ENCODE results near the gene NUDT21.

NUDT21 gene

GRCh38 chr16:56428091-56428490, 23.0 kb downstream of the NUDT21 start:
- 100% methylated on average over 1 of the region's 1 CpG for WGBS, 2 experiments
- H3K27ac ChIP-seq (ENCODE audit: insufficient read depth, low read depth, low read length, poor library complexity, severe bottlenecking) = no peak overlapping the region

GRCh38 chr16:56426585-56426984, 24.5 kb downstream of the NUDT21 start:
- Histone ChIP-seq H3K4me1 (ENCODE audit: control insufficient read depth, insufficient read depth, low read length) (peaks cover 13% of the 10 kb centered on the region), H3K27ac (ENCODE audit: insufficient read depth, low read depth, low read length, poor library complexity, severe bottlenecking) (no peak overlapping the region), H3K9me3 (ENCODE audit: control insufficient read depth, low read length) (no peaks in the 10 kb centered on the region), H3K4me3 (ENCODE audit: insufficient read depth, low read depth, low read length) (no peak overlapping the region), H3K27me3 (ENCODE audit: control insufficient read depth, insufficient read depth, low read length, poor library complexity, severe bottlenecking) (peaks cover 24% of the 10 kb centered on the region), H3K36me3 (ENCODE audit: control insufficient read depth, insufficient read depth, low read length) (no peaks in the 10 kb centered on the region)
- 93% methylated on average over 3 to 4 of the region's 4 CpGs for WGBS, 2 experiments

More at GRCh38 chr16:56428091-56428490, 23.0 kb downstream of the NUDT21 start:
- Histone ChIP-seq H3K9me3 (ENCODE audit: control insufficient read depth, low read length) (no peaks in the 10 kb centered on the region), H3K4me3 (ENCODE audit: insufficient read depth, low read depth, low read length) (no peak overlapping the region), H3K27me3 (ENCODE audit: control insufficient read depth, insufficient read depth, low read length, poor library complexity, severe bottlenecking) (peaks cover 18% of the 10 kb centered on the region), H3K36me3 (ENCODE audit: control insufficient read depth, insufficient read depth, low read length) (no peaks in the 10 kb centered on the region), H3K4me1 (ENCODE audit: control insufficient read depth, insufficient read depth, low read length) (peaks cover 8% of the 10 kb centered on the region)

- Histone ChIP-seq H3K36me3 (ENCODE audit: control insufficient read depth, insufficient read depth, low read length) (no peaks in the 10 kb centered on the region), H3K27ac (ENCODE audit: insufficient read depth, low read depth, low read length, poor library complexity, severe bottlenecking) (no peak within 1 kb of the TSS), H3K9me3 (ENCODE audit: control insufficient read depth, low read length) (no peaks in the 10 kb centered on the region), H3K27me3 (ENCODE audit: control insufficient read depth, insufficient read depth, low read length, poor library complexity, severe bottlenecking) (peaks cover 24% of the 10 kb centered on the region), H3K4me3 (ENCODE audit: insufficient read depth, low read depth, low read length) (peak within 1 kb of the TSS; percentile 79), H3K4me1 (ENCODE audit: control insufficient read depth, insufficient read depth, low read length) (peaks cover 13% of the 10 kb centered on the region)
- 1% methylated on average over 57 of the region's 57 CpGs for WGBS, 2 experiments
These were observed 25.7 kb downstream of the NUDT21 start, which contains the start of gene AMFR for GRCh38 chr16:56425439-56425832. AMFR (minus strand) TSS chr16:56425545; CDS start chr16:56425327, 218 bp downstream.

- peak overlapping the region; percentile 79 for H3K4me3 ChIP-seq (ENCODE audit: insufficient read depth, low read depth, low read length)
- 0% methylated on average over 79 of the region's 79 CpGs for WGBS, 2 experiments
- H3K27ac ChIP-seq (ENCODE audit: insufficient read depth, low read depth, low read length, poor library complexity, severe bottlenecking) = no peak overlapping the region
- peaks cover 13% of the 10 kb centered on the region for H3K4me1 ChIP-seq (ENCODE audit: control insufficient read depth, insufficient read depth, low read length)
- H3K9me3 ChIP-seq (ENCODE audit: control insufficient read depth, low read length) = no peaks in the 10 kb centered on the region
- no peaks in the 10 kb centered on the region for H3K36me3 ChIP-seq (ENCODE audit: control insufficient read depth, insufficient read depth, low read length)
- peaks cover 24% of the 10 kb centered on the region for H3K27me3 ChIP-seq (ENCODE audit: control insufficient read depth, insufficient read depth, low read length, poor library complexity, severe bottlenecking)
These were observed 26.2 kb downstream of the NUDT21 start for GRCh38 chr16:56424791-56425438.

- H3K9me3 ChIP-seq (ENCODE audit: control insufficient read depth, low read length) = no peaks in the 10 kb centered on the region
- H3K27ac ChIP-seq (ENCODE audit: insufficient read depth, low read depth, low read length, poor library complexity, severe bottlenecking) = no peak overlapping the region
- no peaks in the 10 kb centered on the region for H3K36me3 ChIP-seq (ENCODE audit: control insufficient read depth, insufficient read depth, low read length)
- H3K4me1 ChIP-seq (ENCODE audit: control insufficient read depth, insufficient read depth, low read length) = peaks cover 13% of the 10 kb centered on the region
- H3K27me3 ChIP-seq (ENCODE audit: control insufficient read depth, insufficient read depth, low read length, poor library complexity, severe bottlenecking) = peaks cover 24% of the 10 kb centered on the region
- WGBS, 2 experiments = 3 to 4% methylated on average over 16 of the region's 16 CpGs
- H3K4me3 ChIP-seq (ENCODE audit: insufficient read depth, low read depth, low read length) = peak overlapping the region; percentile 79
These were observed 26.7 kb downstream of the NUDT21 start for GRCh38 chr16:56424404-56424764.

GRCh38 chr16:56423584-56424403, 27.3 kb downstream of the NUDT21 start:
- Histone ChIP-seq H3K36me3 (ENCODE audit: control insufficient read depth, insufficient read depth, low read length) (no peaks in the 10 kb centered on the region), H3K4me3 (ENCODE audit: insufficient read depth, low read depth, low read length) (peak overlapping the region; percentile 79), H3K27ac (ENCODE audit: insufficient read depth, low read depth, low read length, poor library complexity, severe bottlenecking) (no peak overlapping the region), H3K4me1 (ENCODE audit: control insufficient read depth, insufficient read depth, low read length) (peaks cover 13% of the 10 kb centered on the region), H3K27me3 (ENCODE audit: control insufficient read depth, insufficient read depth, low read length, poor library complexity, severe bottlenecking) (peaks cover 24% of the 10 kb centered on the region), H3K9me3 (ENCODE audit: control insufficient read depth, low read length) (no peaks in the 10 kb centered on the region)
- 50 to 52% methylated on average over 7 of the region's 7 CpGs for WGBS, 2 experiments

- Histone ChIP-seq H3K27me3 (ENCODE audit: control insufficient read depth, insufficient read depth, low read length, poor library complexity, severe bottlenecking) (peaks cover 24% of the 10 kb centered on the region), H3K4me3 (ENCODE audit: insufficient read depth, low read depth, low read length) (no peak overlapping the region), H3K27ac (ENCODE audit: insufficient read depth, low read depth, low read length, poor library complexity, severe bottlenecking) (no peak overlapping the region), H3K9me3 (ENCODE audit: control insufficient read depth, low read length) (no peaks in the 10 kb centered on the region), H3K36me3 (ENCODE audit: control insufficient read depth, insufficient read depth, low read length) (no peaks in the 10 kb centered on the region), H3K4me1 (ENCODE audit: control insufficient read depth, insufficient read depth, low read length) (peaks cover 13% of the 10 kb centered on the region)
- WGBS, 2 experiments = 62 to 66% methylated on average over 4 of the region's 4 CpGs
These were observed 28.2 kb downstream of the NUDT21 start for GRCh38 chr16:56422896-56423441.

- 80 to 87% methylated on average over 5 of the region's 5 CpGs for WGBS, 2 experiments
- H3K9me3 ChIP-seq (ENCODE audit: control insufficient read depth, low read length) = no peaks in the 10 kb centered on the region
- H3K27me3 ChIP-seq (ENCODE audit: control insufficient read depth, insufficient read depth, low read length, poor library complexity, severe bottlenecking) = peaks cover 24% of the 10 kb centered on the region
- no peak overlapping the region for H3K27ac ChIP-seq (ENCODE audit: insufficient read depth, low read depth, low read length, poor library complexity, severe bottlenecking)
- peaks cover 13% of the 10 kb centered on the region for H3K4me1 ChIP-seq (ENCODE audit: control insufficient read depth, insufficient read depth, low read length)
- no peaks in the 10 kb centered on the region for H3K36me3 ChIP-seq (ENCODE audit: control insufficient read depth, insufficient read depth, low read length)
- H3K4me3 ChIP-seq (ENCODE audit: insufficient read depth, low read depth, low read length) = no peak overlapping the region
These were observed 29.0 kb downstream of the NUDT21 start for GRCh38 chr16:56421976-56422669.

DNA sequence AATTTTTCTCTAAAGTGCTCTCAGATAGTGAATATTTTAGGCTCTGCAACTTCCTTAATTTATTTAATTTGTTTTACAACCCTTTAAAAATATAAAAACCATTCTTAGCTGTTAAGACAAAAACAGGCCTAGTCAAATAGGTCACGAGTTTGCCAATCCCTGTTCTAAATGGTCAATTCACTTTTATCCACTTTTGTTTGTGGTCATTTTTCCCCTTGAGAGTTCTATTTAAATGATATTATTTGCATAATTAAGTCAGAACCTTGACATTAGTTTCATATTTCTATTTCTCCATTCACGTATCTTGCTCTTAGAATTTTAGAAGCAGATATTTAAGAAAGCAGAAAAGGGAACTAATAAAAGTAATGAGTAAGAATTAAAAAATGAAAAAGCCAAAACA, 29.8 kb downstream of the NUDT21 start:
- WGBS, 2 experiments = 90 to 100% methylated on average over 1 of the region's 2 CpGs

GRCh38 chr16:56420613-56421012, 30.5 kb downstream of the NUDT21 start:
- peaks cover 24% of the 10 kb centered on the region for H3K27me3 ChIP-seq (ENCODE audit: control insufficient read depth, insufficient read depth, low read length, poor library complexity, severe bottlenecking)
- no peaks in the 10 kb centered on the region for H3K36me3 ChIP-seq (ENCODE audit: control insufficient read depth, insufficient read depth, low read length)
- no peak overlapping the region for H3K27ac ChIP-seq (ENCODE audit: insufficient read depth, low read depth, low read length, poor library complexity, severe bottlenecking)
- H3K4me3 ChIP-seq (ENCODE audit: insufficient read depth, low read depth, low read length) = no peak overlapping the region
- no peaks in the 10 kb centered on the region for H3K9me3 ChIP-seq (ENCODE audit: control insufficient read depth, low read length)
- peaks cover 13% of the 10 kb centered on the region for H3K4me1 ChIP-seq (ENCODE audit: control insufficient read depth, insufficient read depth, low read length)

More for the DNA sequence above, 29.8 kb downstream of the NUDT21 start:
- Histone ChIP-seq H3K36me3 (ENCODE audit: control insufficient read depth, insufficient read depth, low read length) (no peaks in the 10 kb centered on the region), H3K4me1 (ENCODE audit: control insufficient read depth, insufficient read depth, low read length) (peaks cover 13% of the 10 kb centered on the region), H3K27me3 (ENCODE audit: control insufficient read depth, insufficient read depth, low read length, poor library complexity, severe bottlenecking) (peaks cover 24% of the 10 kb centered on the region), H3K4me3 (ENCODE audit: insufficient read depth, low read depth, low read length) (no peak overlapping the region), H3K9me3 (ENCODE audit: control insufficient read depth, low read length) (no peaks in the 10 kb centered on the region), H3K27ac (ENCODE audit: insufficient read depth, low read depth, low read length, poor library complexity, severe bottlenecking) (no peak overlapping the region)

Data from ectodermal cell (in vitro differentiated cells).